GM12878 (cell line): ENCODE data around the gene S100A10. TPM values are rescaled to one million over a fixed set of nuclear protein-coding genes. Genes with fewer than 3 reads are reported as not detected.

ENCODE experiments used
- ATAC-seq: fragments of 200-7000 bp; cut with Tn5 transposase; 3 replicates; pipeline ENCODE4 v1.9.1; 2020; ENCODE audit warnings: mild to moderate bottlenecking, moderate library complexity
- BruUV-seq: library from RNA; stranded (reverse); fragments of 400-500 nt; replicated peaks from 2 replicates; lab custom pipeline; 2021; lab: Mats Ljungman, UMichigan
- CTCF ChIA-PET: fragments of 300-600 bp; sonication (Branson Sonifier 250); formaldehyde crosslinking; extraction: SDS; loops from one replicate; lab custom pipeline; 2021; ENCODE audit warnings: inconsistent platforms; lab: Yijun Ruan, JAX
- POLR2A ChIA-PET: fragments of 350-600 bp; formaldehyde crosslinking; extraction: SDS; loops from one replicate; lab custom pipeline; 2021; ENCODE audit warnings: inconsistent platforms; lab: Charles Lee
- RAD21 ChIA-PET: fragments of 300-600 bp; sonication (Branson Sonifier 250); formaldehyde crosslinking; loops from one replicate; lab custom pipeline; 2023; ENCODE audit warnings: antibody characterized with exemption; ENCODE audit not compliant: unreplicated experiment; lab: Charles Lee
- SMC1A ChIA-PET: fragments of 300-600 bp; sonication (Branson Sonifier 250); formaldehyde crosslinking; loops from one replicate; lab custom pipeline; 2023; ENCODE audit not compliant: unreplicated experiment, uncharacterized antibody; lab: Charles Lee
- DNase-seq: peaks from one replicate; pipeline ENCODE4 v3.0.0-alpha.2; 2011; ENCODE audit warnings: low read depth, low spot score
- FAIRE-seq: peaks from 3 replicates; lab custom pipeline; 2011; peaks lifted over from hg19 to GRCh38; lab: Jason Lieb, UNC
- H2AFZ ChIP-seq: 2 replicates; pipeline ENCODE4 v1.6.0; 2011; ENCODE audit warnings: low read depth, low read length, control low read depth; ENCODE audit not compliant: control insufficient read depth
- H3K27ac ChIP-seq: 2 replicates; pipeline ENCODE4 v1.5.1; 2011; ENCODE audit warnings: control low read depth; ENCODE audit not compliant: control insufficient read depth, insufficient read depth
- H3K27me3 ChIP-seq, 2 experiments: replicated peaks in 1 of 2; 2 replicates each; pipeline versions ENCODE4 v1.6.0 to v1.6.1; 2011; ENCODE audit warnings: low read length in 1 of 2; ENCODE audit not compliant: control insufficient read depth in 2 of 2, insufficient read depth in 2 of 2
- H3K36me3 ChIP-seq, 2 experiments: 2 replicates each; pipeline ENCODE4 v1.5.1; 2011; ENCODE audit warnings: low read length in 1 of 2; ENCODE audit not compliant: control insufficient read depth in 2 of 2, insufficient read depth in 2 of 2
- H3K4me1 ChIP-seq: 2 replicates; pipeline ENCODE4 v1.6.1; 2011; ENCODE audit warnings: mild to moderate bottlenecking, low read length, moderate library complexity, mixed read lengths; ENCODE audit not compliant: control insufficient read depth, insufficient read depth
- H3K4me2 ChIP-seq: 2 replicates; pipeline ENCODE4 v1.6.0; 2011; ENCODE audit warnings: control low read depth; ENCODE audit not compliant: control insufficient read depth, insufficient read depth
- H3K4me3 ChIP-seq: fragments of 200-600 bp; sonication (generic); 2 replicates; pipeline ENCODE4 v1.5.1; 2016
- H3K79me2 ChIP-seq: 2 replicates; pipeline ENCODE4 v1.6.0; 2011; ENCODE audit warnings: low read length; ENCODE audit not compliant: control insufficient read depth, insufficient read depth
- H3K9ac ChIP-seq: 2 replicates; pipeline ENCODE4 v1.8.0; 2011; ENCODE audit warnings: low read length, control low read depth, mixed read lengths; ENCODE audit not compliant: control insufficient read depth, insufficient read depth
- H3K9me3 ChIP-seq: replicated peaks from 3 replicates; pipeline ENCODE4 v1.5.1; 2011; ENCODE audit warnings: mild to moderate bottlenecking, low read length; ENCODE audit not compliant: control insufficient read depth, insufficient read depth
- H4K20me1 ChIP-seq: 2 replicates; pipeline ENCODE4 v1.6.0; 2011; ENCODE audit not compliant: control insufficient read depth, insufficient read depth
- BRCA1 ChIP-seq: IDR thresholded peaks from 2 replicates; pipeline ENCODE4 v1.6.1; 2011; ENCODE audit warnings: low read depth, low read length, improper control_type of control experiment
- E2F8 ChIP-seq: fragments of 450-650 bp; IDR thresholded peaks from 2 replicates; pipeline ENCODE4 v1.6.1; 2018; ENCODE audit warnings: mild to moderate bottlenecking, low read depth, moderate library complexity; ENCODE audit not compliant: partially characterized antibody
- FOS ChIP-seq: IDR thresholded peaks from 3 replicates; pipeline ENCODE4 v1.6.1; 2011; ENCODE audit warnings: borderline replicate concordance; ENCODE audit not compliant: insufficient read length; ENCODE audit errors: extremely low read depth
- NR2F1 ChIP-seq: fragments of 450-650 bp; conservative IDR thresholded peaks from 2 replicates; pipeline ENCODE4 v1.6.1; 2017; ENCODE audit warnings: mild to moderate bottlenecking
- POLR2AphosphoS5 ChIP-seq: IDR thresholded peaks from 2 replicates; pipeline ENCODE4 v1.6.1; 2011; ENCODE audit warnings: mild to moderate bottlenecking, low read length, inconsistent platforms
- RB1 ChIP-seq: fragments of 450-650 bp; formaldehyde crosslinking; IDR thresholded peaks from 2 replicates; pipeline ENCODE4 v1.6.1; 2017; ENCODE audit warnings: mild to moderate bottlenecking, borderline replicate concordance
- RCOR1 ChIP-seq: conservative IDR thresholded peaks from 2 replicates; pipeline ENCODE4 v1.6.1; 2012; ENCODE audit warnings: low read depth, low read length, improper control_type of control experiment
- SPI1 ChIP-seq: IDR thresholded peaks from 2 replicates; pipeline ENCODE4 v1.6.1; 2011; ENCODE audit warnings: low read depth, mild to moderate bottlenecking, low read length, moderate library complexity, borderline replicate concordance; ENCODE audit not compliant: insufficient read depth
- TCF12 ChIP-seq: IDR thresholded peaks from 2 replicates; pipeline ENCODE4 v1.6.1; 2011; ENCODE audit warnings: low read depth, mild to moderate bottlenecking, low read length
- WRNIP1 ChIP-seq: IDR thresholded peaks from 2 replicates; pipeline ENCODE4 v1.6.1; 2011; ENCODE audit warnings: low read depth, low read length, improper control_type of control experiment, borderline replicate concordance
- ZNF217 ChIP-seq: fragments of 450-650 bp; IDR thresholded peaks from 2 replicates; pipeline ENCODE4 v1.6.1; 2017; ENCODE audit warnings: antibody characterized with exemption, mild to moderate bottlenecking
- WGBS: methylation state at CpG from one replicate; pipeline ENCODE4 v1.1.6; 2016; ENCODE audit warnings: low lambda C conversion rate; ENCODE audit not compliant: insufficient replicate concordance, insufficient coverage; ENCODE audit errors: missing lambda C conversion rate; 5-methylcytosine and 5-hydroxymethylcytosine counted together
- in situ Hi-C: fragments of 300-500 bp; cut with MboI; formaldehyde crosslinking; loops from 9 replicates; pipeline ENCODE4 v1.14.3; 2018; ENCODE audit warnings: mixed read lengths
- intact Hi-C: fragments of 100-400 bp; cut with micrococcal nuclease; formaldehyde crosslinking; loops from one replicate; pipeline ENCODE4 v1.14.2; 2022; ENCODE audit not compliant: unreplicated experiment
- polyA plus RNA-seq, 11 experiments: library from polyadenylated mRNA; depleted of rRNA in 4 of 11; unstranded in 6 of 11; stranded (reverse) in 5 of 11; fragments of >200 nt; fragmentation: Nextera tagmentation in 4 of 11; fragmentation: Illumina TruSeq in 1 of 11; extraction: Ambion mirVana in 4 of 11; extraction: Trizol in 1 of 11; gene quantifications; 1 replicate in 1 of 11; 2 replicates in 10 of 11; pipeline versions ENCODE4 v1.2.1 to v1.2.3, GENCODE V29; 2011 to 2016; ENCODE audit warnings: inconsistent platforms in 2 of 11, missing spikeins in 2 of 11, low read depth in 1 of 11
- total RNA-seq, 4 experiments: library from RNA; depleted of rRNA in 3 of 4; stranded (reverse); fragments of >200 nt in 3 of 4; fragmentation: Illumina TruSeq in 1 of 4; extraction: Trizol in 1 of 4; gene quantifications; 2 replicates each; pipeline versions ENCODE4 v1.2.1 to v1.2.3, GENCODE V29; 2013 to 2021

The S100A10 gene
- total and polyA plus RNA-seq, 10 of the 15 experiments (the other 5 are each of a cell fraction or from before 2014, with no cell fraction given) = 0.18 to 2.8 (median 0.61) TPM; not detected in 2

- no peak for TF ChIP-seq E2F8
These were observed 28.8 kb upstream of the S100A10 start (continued) for GRCh38 chr1:152022474-152022873.

GRCh38 chr1:152021569-152021968 lies 27.9 kb upstream of the S100A10 start:
- Histone ChIP-seq H3K79me2 (no peaks in the 10 kb centered on the region), H4K20me1 (no peaks in the 10 kb centered on the region), H3K9ac (no peak overlapping the region), H3K4me2 (no peak overlapping the region), H2AFZ (no peak overlapping the region), H3K27ac (no peak overlapping the region), H3K9me3 (no peaks in the 10 kb centered on the region), H3K27me3 (peaks cover 0 to 4% of the 10 kb centered on the region in 2 experiments), H3K4me1 (no peaks in the 10 kb centered on the region), H3K36me3 (no peaks in the 10 kb centered on the region), H3K4me3 (no peak overlapping the region)
- ATAC-seq (no peak), DNase-seq (no peak), FAIRE-seq (no peak)
- 44% methylated on average over 7 of the region's 7 CpGs for WGBS
- in situ Hi-C loops (no loop called here), intact Hi-C loops (no loop called here)
- POLR2A ChIA-PET = no interaction called here
- CTCF ChIA-PET = no interaction called here
- SMC1A ChIA-PET = no interaction called here
- TF ChIP-seq TCF12 (no peak), BRCA1 (no peak), FOS (no peak), ZNF217 (no peak), RB1 (no peak), RCOR1 (no peak), NR2F1 (no peak), POLR2AphosphoS5 (no peak), SPI1 (no peak), WRNIP1 (no peak)
- RAD21 ChIA-PET = no interaction called here
- BruUV-seq = no TSS peak
